GM23248 (cell line): ENCODE measurements around the gene CELF1. TPM values are rescaled to one million over a fixed set of nuclear protein-coding genes. Genes with fewer than 3 reads are reported as not detected.

Experiments used
- DNase-seq: peaks from one replicate; pipeline ENCODE4 v3.0.0-alpha.2; 2015
- H2AFZ ChIP-seq: fragments of 200-600 bp; sonication (generic); 2 replicates; pipeline ENCODE4 v1.6.1; 2016; ENCODE audit warnings: antibody characterized with exemption
- H3F3A ChIP-seq: fragments of 200-600 bp; sonication (generic); 2 replicates; pipeline ENCODE4 v1.6.1; 2016; ENCODE audit warnings: mild to moderate bottlenecking, antibody characterized with exemption, mixed run types; ENCODE audit not compliant: insufficient read depth
- H3K27ac ChIP-seq: fragments of 200-600 bp; sonication (generic); 2 replicates; pipeline ENCODE4 v1.5.1; 2016; ENCODE audit warnings: mild to moderate bottlenecking
- H3K27me3 ChIP-seq: fragments of 200-600 bp; sonication (generic); replicated peaks from 2 replicates; pipeline ENCODE4 v1.6.1; 2016; ENCODE audit warnings: mild to moderate bottlenecking; ENCODE audit not compliant: insufficient read depth
- H3K36me3 ChIP-seq: fragments of 200-600 bp; sonication (generic); 2 replicates; pipeline ENCODE4 v1.6.1; 2016; ENCODE audit warnings: low read depth, mild to moderate bottlenecking
- H3K4me1 ChIP-seq: fragments of 200-600 bp; sonication (generic); 2 replicates; pipeline ENCODE4 v1.6.1; 2016; ENCODE audit warnings: mild to moderate bottlenecking; ENCODE audit not compliant: insufficient read depth
- H3K4me2 ChIP-seq: fragments of 200-600 bp; sonication (generic); one replicate; pipeline ENCODE4 v1.6.1; 2016; ENCODE audit warnings: mild to moderate bottlenecking; ENCODE audit not compliant: unreplicated experiment
- H3K4me3 ChIP-seq: fragments of 200-600 bp; sonication (generic); 2 replicates; pipeline ENCODE4 v1.5.1; 2016; ENCODE audit warnings: mild to moderate bottlenecking
- H3K79me2 ChIP-seq: fragments of 200-600 bp; sonication (generic); 2 replicates; pipeline ENCODE4 v1.6.1; 2016; ENCODE audit warnings: mild to moderate bottlenecking; ENCODE audit not compliant: insufficient read depth
- H3K9ac ChIP-seq: fragments of 200-600 bp; sonication (generic); 2 replicates; pipeline ENCODE4 v1.6.1; 2016; ENCODE audit warnings: mild to moderate bottlenecking
- H3K9me2 ChIP-seq: fragments of 200-600 bp; sonication (generic); 2 replicates; pipeline ENCODE4 v1.6.1; 2016; ENCODE audit warnings: mixed run types, mild to moderate bottlenecking, moderate library complexity; ENCODE audit not compliant: insufficient read depth
- H3K9me3 ChIP-seq: fragments of 200-600 bp; sonication (generic); one replicate; pipeline ENCODE4 v1.6.1; 2017; ENCODE audit warnings: low read depth
- H4K20me1 ChIP-seq: fragments of 200-600 bp; sonication (generic); 2 replicates; pipeline ENCODE4 v1.6.0; 2016; ENCODE audit not compliant: insufficient read depth
- EZH2 ChIP-seq: fragments of 200-600 bp; sonication (generic); IDR thresholded peaks from 2 replicates; pipeline ENCODE4 v1.6.1; 2018; ENCODE audit warnings: antibody characterized with exemption, mild to moderate bottlenecking; ENCODE audit not compliant: insufficient read depth, poor library complexity, severe bottlenecking
- EZH2phosphoT487 ChIP-seq: fragments of 200-600 bp; sonication (generic); IDR thresholded peaks from 2 replicates; pipeline ENCODE4 v1.6.1; 2018; ENCODE audit warnings: antibody characterized with exemption, moderate library complexity, mild to moderate bottlenecking, low read depth; ENCODE audit not compliant: insufficient read depth
- WGBS, 2 experiments: methylation state at CpG; one replicate each; pipeline ENCODE4 v1.1.6; 2015 to 2017; ENCODE audit warnings: low lambda C conversion rate in 2 of 2, low coverage in 1 of 2; ENCODE audit errors: missing lambda C conversion rate in 2 of 2; 5-methylcytosine and 5-hydroxymethylcytosine counted together
- in situ Hi-C: fragments of 300-500 bp; cut with MboI; formaldehyde crosslinking; loops from 2 replicates; pipeline ENCODE4 v1.15.0; 2020
- polyA plus RNA-seq: library from polyadenylated mRNA; unstranded; fragments of >200 nt; fragmentation: Nextera tagmentation; extraction: Ambion mirVana; gene quantifications from 2 replicates; pipeline ENCODE4 v1.2.1, GENCODE V29; 2016
- total RNA-seq: library from RNA; depleted of rRNA; stranded (reverse); fragments of >200 nt; shearing (Covaris generic); gene quantifications from 2 replicates; pipeline ENCODE4 v1.2.3, GENCODE V29; 2014

CELF1 gene
- total and polyA plus RNA-seq, 2 experiments from 2014 or later = 51.7 to 70.9 TPM

DNA sequence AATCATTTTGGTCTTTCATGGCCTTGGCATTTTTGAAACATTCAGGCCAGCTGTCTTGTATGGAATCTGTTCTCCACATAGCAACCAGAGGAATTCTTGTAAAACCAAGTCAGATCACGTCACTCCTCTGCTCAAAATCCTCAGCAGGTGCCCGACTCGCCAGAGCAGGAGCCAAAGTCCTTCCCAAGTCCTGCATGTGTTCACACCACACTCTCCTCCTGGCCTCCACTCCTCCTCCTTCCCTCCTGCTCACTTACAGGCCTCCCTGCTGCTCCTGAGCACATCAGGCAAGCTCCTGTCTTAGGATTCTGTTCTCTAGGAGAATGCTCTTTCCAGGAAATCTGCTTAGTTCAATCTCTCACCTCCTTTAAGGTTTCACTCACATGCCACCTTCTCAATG lies 119.8 kb downstream of the CELF1 start:
- WGBS, 2 experiments = 92 to 94% methylated on average over 3 of the region's 3 CpGs
- peaks cover 13% of the 10 kb centered on the region for H3F3A ChIP-seq
- H3K4me2 ChIP-seq = no peak overlapping the region
- H3K9me3 ChIP-seq = no peaks in the 10 kb centered on the region
- in situ Hi-C loops = no loop called here
- H3K4me3 ChIP-seq = no peak overlapping the region
- peaks cover 10% of the 10 kb centered on the region for H3K4me1 ChIP-seq
- TF ChIP-seq EZH2phosphoT487 (no peak), EZH2 (no peak)
- no peaks in the 10 kb centered on the region for H3K27me3 ChIP-seq
- DNase-seq = no peak
- no peaks in the 10 kb centered on the region for H3K9me2 ChIP-seq
- H3K79me2 ChIP-seq = no peaks in the 10 kb centered on the region
- H4K20me1 ChIP-seq = no peaks in the 10 kb centered on the region
- no peak overlapping the region for H3K27ac ChIP-seq
- no peaks in the 10 kb centered on the region for H3K36me3 ChIP-seq
- no peak overlapping the region for H2AFZ ChIP-seq
- no peak overlapping the region for H3K9ac ChIP-seq

DNA sequence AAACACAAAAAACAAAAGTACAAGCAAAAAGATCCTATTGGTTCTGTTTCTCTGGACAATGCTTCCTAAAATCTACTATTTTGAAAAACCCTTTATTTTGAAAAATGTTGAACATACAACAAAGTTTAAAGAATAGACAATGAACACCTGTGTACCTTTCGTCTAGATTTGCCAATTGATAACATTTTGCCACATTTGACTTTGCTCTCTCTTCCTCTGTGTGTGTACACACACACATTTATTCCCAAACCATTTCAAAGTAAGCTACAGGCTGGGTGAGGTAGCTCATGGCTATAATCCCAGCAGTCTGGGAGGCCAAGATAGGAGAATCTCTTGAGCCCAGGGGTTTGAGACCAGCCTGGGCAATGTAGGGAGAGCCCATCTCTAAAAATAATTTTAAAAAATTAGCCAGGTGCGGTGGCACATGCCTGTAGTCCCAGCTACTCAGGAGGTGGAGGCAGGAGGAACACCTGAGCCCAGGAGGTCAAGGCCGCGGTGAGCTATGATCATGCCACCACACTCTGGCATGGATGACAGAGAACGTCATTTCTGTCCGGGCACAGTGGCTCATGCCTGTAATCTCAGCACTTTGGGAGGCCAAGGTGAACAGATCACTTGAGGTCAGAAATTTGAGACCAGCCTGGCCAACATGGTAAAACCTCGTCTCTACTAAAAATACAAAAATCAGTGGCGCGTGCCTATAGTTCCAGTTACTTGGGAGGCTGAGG lies 121.4 kb downstream of the CELF1 start:
- Histone ChIP-seq H3K79me2 (no peaks in the 10 kb centered on the region), H3K9me3 (no peaks in the 10 kb centered on the region), H4K20me1 (no peaks in the 10 kb centered on the region), H3K27me3 (no peaks in the 10 kb centered on the region), H3K36me3 (no peaks in the 10 kb centered on the region), H3K27ac (no peak overlapping the region), H3K9ac (no peak overlapping the region), H3K4me1 (peaks cover 10% of the 10 kb centered on the region), H3K9me2 (no peaks in the 10 kb centered on the region), H3K4me3 (no peak overlapping the region), H3K4me2 (no peak overlapping the region), H3F3A (peaks cover 19% of the 10 kb centered on the region), H2AFZ (no peak overlapping the region)
- no peak for DNase-seq
- TF ChIP-seq EZH2 (no peak), EZH2phosphoT487 (no peak)
- in situ Hi-C loops = no loop called here
- 91% methylated on average over 9 of the region's 9 CpGs for WGBS, 2 experiments

DNA sequence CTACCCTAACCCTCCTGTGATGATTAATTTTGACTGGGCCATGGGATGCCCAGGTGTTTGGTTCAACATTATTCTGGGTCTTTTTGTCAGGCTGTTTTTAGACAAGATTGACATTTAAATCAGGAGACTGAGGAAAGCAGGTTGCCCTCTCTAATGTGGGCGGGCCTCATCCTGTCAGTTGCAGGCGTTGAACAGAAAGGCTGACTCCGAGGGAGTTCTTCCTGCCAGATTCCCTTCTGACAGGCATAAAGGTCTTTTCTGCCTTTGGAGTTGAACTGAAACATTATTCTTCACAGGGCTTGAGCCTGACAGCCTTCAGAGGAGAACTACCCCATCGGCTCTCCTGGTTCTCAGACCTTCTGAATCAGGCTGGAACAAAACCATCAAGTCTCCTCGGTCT lies 122.4 kb downstream of the CELF1 start:
- H3K36me3 ChIP-seq = no peaks in the 10 kb centered on the region
- H3K9me3 ChIP-seq = no peaks in the 10 kb centered on the region
- no peaks in the 10 kb centered on the region for H3K9me2 ChIP-seq
- H3K9ac ChIP-seq = no peak overlapping the region
- H3K4me1 ChIP-seq = peaks cover 10% of the 10 kb centered on the region
- TF ChIP-seq EZH2phosphoT487 (no peak), EZH2 (no peak)
- in situ Hi-C loops = no loop called here
- no peak overlapping the region for H2AFZ ChIP-seq
- 66 to 70% methylated on average over 5 of the region's 5 CpGs for WGBS, 2 experiments
- H3K4me2 ChIP-seq = no peak overlapping the region
- no peak for DNase-seq
- no peak overlapping the region for H3K4me3 ChIP-seq
- H3K27me3 ChIP-seq = no peaks in the 10 kb centered on the region
- no peaks in the 10 kb centered on the region for H4K20me1 ChIP-seq
- H3F3A ChIP-seq = peaks cover 16% of the 10 kb centered on the region
- H3K79me2 ChIP-seq = peaks cover 7% of the 10 kb centered on the region
- no peak overlapping the region for H3K27ac ChIP-seq

DNA sequence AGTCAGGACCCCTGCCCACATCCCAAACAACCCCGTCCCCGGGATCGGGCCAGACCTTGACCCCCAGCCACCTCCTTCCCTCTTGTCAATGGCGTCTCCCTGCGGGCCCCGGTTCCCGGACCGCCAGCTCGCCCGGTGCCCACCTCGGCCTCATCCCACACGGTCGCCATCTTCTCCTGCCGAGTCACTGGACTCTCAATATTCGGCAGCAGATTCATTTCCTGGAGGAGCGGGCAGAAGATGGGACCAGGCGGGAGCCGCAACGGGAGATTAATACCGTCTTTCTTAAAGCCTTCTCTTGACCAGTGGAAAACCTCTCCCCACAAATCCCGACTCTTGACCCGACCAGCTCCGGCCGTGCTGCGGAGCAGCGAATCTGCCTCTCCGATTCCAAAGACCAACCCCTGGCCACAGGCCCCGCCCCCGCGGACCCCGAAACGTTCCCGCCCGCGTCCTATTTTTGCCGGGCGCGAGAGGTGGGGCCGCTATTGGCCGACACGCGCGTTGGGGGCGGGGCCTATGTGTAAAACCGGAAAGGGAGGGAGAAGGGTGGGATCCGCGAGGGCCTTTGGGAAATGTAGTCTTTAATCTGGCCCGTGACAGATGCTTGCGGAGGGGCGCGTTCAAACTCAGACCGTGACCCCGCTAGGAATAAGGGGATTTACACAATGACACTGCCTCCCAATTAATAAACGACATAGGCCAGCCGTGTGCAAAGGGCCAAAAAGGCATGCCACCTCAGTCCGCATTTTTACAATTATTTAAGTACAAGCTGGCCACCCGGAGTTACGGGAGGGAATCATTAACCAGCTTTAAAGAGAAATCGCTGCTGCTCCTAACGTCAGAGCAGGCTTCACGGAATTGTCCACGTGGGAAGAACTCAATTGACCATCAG lies 126.6 kb downstream of the CELF1 start, which contains the start of gene PSMC3:
Gene PSMC3, minus strand, starts transcription at position 378 of the 895 bp plus-strand sequence. Its CDS starts 160 bp downstream, at position 218.
- H3K36me3 ChIP-seq = peaks cover 12% of the 10 kb centered on the region; the same call in 1 of the 2 replicates
- H3K9me3 ChIP-seq = no peaks in the 10 kb centered on the region
- peaks cover 6% of the 10 kb centered on the region; the same call in 1 of the 2 replicates for H3F3A ChIP-seq
- peak within 1 kb of the TSS; percentile 97 for H3K9ac ChIP-seq
- H4K20me1 ChIP-seq = no peaks in the 10 kb centered on the region
- H3K9me2 ChIP-seq = no peaks in the 10 kb centered on the region
- peak within 1 kb of the TSS; percentile 98 for H2AFZ ChIP-seq
- peak within 1 kb of the TSS; percentile 92 for H3K4me3 ChIP-seq
- no peak for TF ChIP-seq EZH2phosphoT487
- TF ChIP-seq EZH2 = no peak
- peaks cover 10% of the 10 kb centered on the region; the same call in 1 of the 2 replicates for H3K4me1 ChIP-seq
- H3K4me2 ChIP-seq = peak within 1 kb of the TSS; percentile 98
- H3K27ac ChIP-seq = peak within 1 kb of the TSS; percentile 77
- 2% methylated on average over 49 to 62 of the region's 62 CpGs for WGBS, 2 experiments
- peaks cover 32% of the 10 kb centered on the region for H3K79me2 ChIP-seq
- H3K27me3 ChIP-seq = no peaks in the 10 kb centered on the region
- peak; percentile 100 for DNase-seq
- in situ Hi-C loops = no loop called here
